ENCODE data around the gene GLRA2.

DNA sequence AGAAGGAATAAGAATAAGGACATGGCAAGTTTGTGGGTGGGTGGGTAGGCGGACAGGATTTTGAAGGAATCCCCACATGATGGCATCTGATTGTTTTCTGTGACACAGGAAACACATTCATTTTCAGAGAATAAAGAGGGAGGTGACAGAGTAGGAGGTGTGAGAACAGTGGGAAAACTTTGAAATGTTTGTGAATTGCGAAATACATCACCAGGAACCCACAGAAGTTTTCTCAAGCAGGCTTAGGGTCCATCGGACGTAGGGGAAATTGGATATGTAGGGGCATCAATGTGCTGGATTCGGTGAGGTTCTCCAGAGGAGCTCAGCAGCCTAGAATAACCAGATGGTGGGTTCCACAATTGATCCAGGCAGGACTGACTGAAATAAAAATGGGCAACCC is 171.6 kb downstream of the GLRA2 start:
- TF ChIP-seq, protein P1, sequence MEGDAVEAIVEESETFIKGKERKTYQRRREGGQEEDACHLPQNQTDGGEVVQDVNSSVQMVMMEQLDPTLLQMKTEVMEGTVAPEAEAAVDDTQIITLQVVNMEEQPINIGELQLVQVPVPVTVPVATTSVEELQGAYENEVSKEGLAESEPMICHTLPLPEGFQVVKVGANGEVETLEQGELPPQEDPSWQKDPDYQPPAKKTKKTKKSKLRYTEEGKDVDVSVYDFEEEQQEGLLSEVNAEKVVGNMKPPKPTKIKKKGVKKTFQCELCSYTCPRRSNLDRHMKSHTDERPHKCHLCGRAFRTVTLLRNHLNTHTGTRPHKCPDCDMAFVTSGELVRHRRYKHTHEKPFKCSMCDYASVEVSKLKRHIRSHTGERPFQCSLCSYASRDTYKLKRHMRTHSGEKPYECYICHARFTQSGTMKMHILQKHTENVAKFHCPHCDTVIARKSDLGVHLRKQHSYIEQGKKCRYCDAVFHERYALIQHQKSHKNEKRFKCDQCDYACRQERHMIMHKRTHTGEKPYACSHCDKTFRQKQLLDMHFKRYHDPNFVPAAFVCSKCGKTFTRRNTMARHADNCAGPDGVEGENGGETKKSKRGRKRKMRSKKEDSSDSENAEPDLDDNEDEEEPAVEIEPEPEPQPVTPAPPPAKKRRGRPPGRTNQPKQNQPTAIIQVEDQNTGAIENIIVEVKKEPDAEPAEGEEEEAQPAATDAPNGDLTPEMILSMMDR (IDR thresholded peaks at IDR 0.05): no peak
- TF ChIP-seq POLR2A (IDR thresholded peaks at IDR 0.05) (no peak), POLR2AphosphoS5 (IDR thresholded peaks at IDR 0.05; ENCODE audit: insufficient read depth in 1 of 2, low read depth in 1 of 2) (no peak)

All from vagina (tissue), 2 donors.